ENCODE measurements around the gene TRAF3IP1. TPM values are rescaled to one million over a fixed set of nuclear protein-coding genes. Genes with fewer than 3 reads are reported as not detected.
"Not testable (repeated sequence)": the region's sequence is repeated elsewhere in the genome, so short reads cannot be mapped to it uniquely, and the experiment has no call there.

Gene TRAF3IP1
- total and polyA plus RNA-seq, 10 donors: 2.6 to 19.2 (median 8.8) TPM

DNA sequence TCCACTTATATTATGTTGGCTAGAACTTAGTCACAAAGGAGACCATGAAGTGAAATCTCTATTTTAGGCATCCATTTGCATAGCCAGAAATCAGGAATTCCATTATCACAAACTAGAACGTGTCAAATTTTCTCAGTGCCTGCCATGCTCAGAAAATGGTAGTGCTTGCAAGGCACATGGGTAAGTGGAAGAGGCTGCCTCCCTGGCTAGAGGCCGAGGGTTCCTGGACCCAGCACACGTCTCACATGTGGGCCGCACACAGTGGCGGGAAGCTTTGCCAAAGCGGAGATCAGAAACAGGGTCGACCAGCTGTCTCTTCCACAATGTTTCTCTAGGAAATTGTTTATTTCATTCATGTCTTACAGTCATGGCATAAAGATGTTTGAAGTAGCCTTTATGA, 42.3 kb downstream of the TRAF3IP1 start:
- H3K4me1 ChIP-seq: no peaks in the 10 kb centered on the region
- 92 to 98% (median 95%) methylated on average over 7 of the region's 7 CpGs for WGBS, 5 donors

DNA sequence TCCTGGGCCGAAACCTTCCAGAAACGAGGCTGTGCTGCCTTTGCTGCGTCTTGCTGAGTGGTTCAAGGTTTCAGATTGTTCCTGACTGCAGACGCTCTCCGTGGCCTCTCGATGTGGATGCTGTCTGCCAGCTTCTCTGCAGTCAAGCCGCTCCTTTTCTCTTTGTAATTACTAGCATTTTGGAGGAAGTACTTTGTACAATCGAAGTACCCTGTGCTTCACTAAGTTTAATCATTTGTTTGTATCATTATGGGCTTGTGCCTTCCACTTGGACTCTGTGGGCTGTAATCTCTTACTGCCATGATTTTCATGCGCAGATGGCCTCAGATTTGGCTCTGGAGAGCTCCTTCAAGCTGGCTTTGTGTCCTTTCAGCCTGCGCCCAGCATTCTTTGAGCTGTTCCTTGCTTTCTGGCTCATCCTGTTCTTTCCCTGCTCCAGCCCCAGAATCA, 49.3 kb downstream of the TRAF3IP1 start:
- TF ChIP-seq POLR2A (IDR thresholded peaks at IDR 0.05) (no peak), POLR2AphosphoS5 (IDR thresholded peaks at IDR 0.05) (no peak)
- TF ChIP-seq, protein P1, sequence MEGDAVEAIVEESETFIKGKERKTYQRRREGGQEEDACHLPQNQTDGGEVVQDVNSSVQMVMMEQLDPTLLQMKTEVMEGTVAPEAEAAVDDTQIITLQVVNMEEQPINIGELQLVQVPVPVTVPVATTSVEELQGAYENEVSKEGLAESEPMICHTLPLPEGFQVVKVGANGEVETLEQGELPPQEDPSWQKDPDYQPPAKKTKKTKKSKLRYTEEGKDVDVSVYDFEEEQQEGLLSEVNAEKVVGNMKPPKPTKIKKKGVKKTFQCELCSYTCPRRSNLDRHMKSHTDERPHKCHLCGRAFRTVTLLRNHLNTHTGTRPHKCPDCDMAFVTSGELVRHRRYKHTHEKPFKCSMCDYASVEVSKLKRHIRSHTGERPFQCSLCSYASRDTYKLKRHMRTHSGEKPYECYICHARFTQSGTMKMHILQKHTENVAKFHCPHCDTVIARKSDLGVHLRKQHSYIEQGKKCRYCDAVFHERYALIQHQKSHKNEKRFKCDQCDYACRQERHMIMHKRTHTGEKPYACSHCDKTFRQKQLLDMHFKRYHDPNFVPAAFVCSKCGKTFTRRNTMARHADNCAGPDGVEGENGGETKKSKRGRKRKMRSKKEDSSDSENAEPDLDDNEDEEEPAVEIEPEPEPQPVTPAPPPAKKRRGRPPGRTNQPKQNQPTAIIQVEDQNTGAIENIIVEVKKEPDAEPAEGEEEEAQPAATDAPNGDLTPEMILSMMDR (IDR thresholded peaks at IDR 0.05 in 8 of 11, conservative IDR thresholded peaks at IDR 0.05 in 3 of 11): no peak
- DNase-seq: no peak
- 49 to 65% (median 53%) methylated on average over 10 of the region's 10 CpGs for WGBS, 5 donors
- Histone ChIP-seq H3K27ac (no peak overlapping the region), H3K9me3 (peaks cover 0 to 5% (median 0%) of the 10 kb centered on the region in 8 donors), H3K4me3 (no peak overlapping the region), H3K27me3 (replicated peaks in 1 of 7) (no peaks in the 10 kb centered on the region), H3K36me3 (no peaks in the 10 kb centered on the region), H3K4me1 (peaks cover 0 to 23% (median 4%) of the 10 kb centered on the region in 6 donors)
- intact Hi-C loops (cut with DNase I; ENCODE audit: low total_unique reads): loop anchor here (5.0 kb wide), 2 partner anchors 93 to 418 kb away; no protein-coding TSS in a partner anchor

More for the DNA sequence above, 42.3 kb downstream of the TRAF3IP1 start:
- intact Hi-C loops (cut with DNase I; ENCODE audit: low total_unique reads): no loop called here
- TF ChIP-seq, protein P1 (IDR thresholded peaks at IDR 0.05 in 8 of 11, conservative IDR thresholded peaks at IDR 0.05 in 3 of 11): no peak
- TF ChIP-seq POLR2AphosphoS5 (IDR thresholded peaks at IDR 0.05): no peak
- no peak for TF ChIP-seq POLR2A (IDR thresholded peaks at IDR 0.05)
- Histone ChIP-seq H3K36me3 (peaks cover 0 to 48% (median 9%) of the 10 kb centered on the region in 6 donors), H3K9me3 (no peaks in the 10 kb centered on the region), H3K4me3 (no peak overlapping the region), H3K27me3 (replicated peaks in 1 of 7) (no peaks in the 10 kb centered on the region), H3K27ac (no peak overlapping the region)
- DNase-seq: no peak

GRCh38 chr2:238370094-238370822, 49.9 kb downstream of the TRAF3IP1 start:
- DNase-seq: no peak
- intact Hi-C loops (cut with DNase I; ENCODE audit: low total_unique reads): loop anchor here (5.0 kb wide), 2 partner anchors 92 to 417 kb away; no protein-coding TSS in a partner anchor
- no peak overlapping the region for H3K4me3 ChIP-seq
- WGBS, 5 donors: 80 to 88% (median 87%) methylated on average over 10 of the region's 10 CpGs
- no peaks in the 10 kb centered on the region for H3K27me3 ChIP-seq (replicated peaks in 1 of 7)
- peaks cover 0 to 23% (median 4%) of the 10 kb centered on the region in 6 donors for H3K4me1 ChIP-seq
- peaks cover 0 to 5% (median 0%) of the 10 kb centered on the region in 8 donors for H3K9me3 ChIP-seq
- TF ChIP-seq POLR2A (IDR thresholded peaks at IDR 0.05): no peak
- TF ChIP-seq, protein P1 (IDR thresholded peaks at IDR 0.05 in 8 of 11, conservative IDR thresholded peaks at IDR 0.05 in 3 of 11): no peak
- TF ChIP-seq POLR2AphosphoS5 (IDR thresholded peaks at IDR 0.05): no peak
- no peaks in the 10 kb centered on the region for H3K36me3 ChIP-seq
- no peak overlapping the region for H3K27ac ChIP-seq

- Histone ChIP-seq H3K36me3 (no peaks in the 10 kb centered on the region), H3K4me3 (no peak overlapping the region), H3K9me3 (peaks cover 0 to 5% (median 0%) of the 10 kb centered on the region in 8 donors), H3K27ac (no peak overlapping the region), H3K4me1 (peaks cover 0 to 23% (median 4%) of the 10 kb centered on the region in 6 donors), H3K27me3 (replicated peaks in 1 of 7) (no peaks in the 10 kb centered on the region)
- no peak for DNase-seq
- TF ChIP-seq POLR2AphosphoS5 (IDR thresholded peaks at IDR 0.05): no peak
- TF ChIP-seq, protein P1 (IDR thresholded peaks at IDR 0.05 in 8 of 11, conservative IDR thresholded peaks at IDR 0.05 in 3 of 11): peak; percentile 45 to 80 (median 60)
- intact Hi-C loops (cut with DNase I; ENCODE audit: low total_unique reads): loop anchor here (5.0 kb wide), 2 partner anchors 91 to 416 kb away; no protein-coding TSS in a partner anchor
- 32 to 41% (median 39%) methylated on average over 10 of the region's 10 CpGs for WGBS, 5 donors
Observed at GRCh38 chr2:238370823-238371372, 50.6 kb downstream of the TRAF3IP1 start.

DNA sequence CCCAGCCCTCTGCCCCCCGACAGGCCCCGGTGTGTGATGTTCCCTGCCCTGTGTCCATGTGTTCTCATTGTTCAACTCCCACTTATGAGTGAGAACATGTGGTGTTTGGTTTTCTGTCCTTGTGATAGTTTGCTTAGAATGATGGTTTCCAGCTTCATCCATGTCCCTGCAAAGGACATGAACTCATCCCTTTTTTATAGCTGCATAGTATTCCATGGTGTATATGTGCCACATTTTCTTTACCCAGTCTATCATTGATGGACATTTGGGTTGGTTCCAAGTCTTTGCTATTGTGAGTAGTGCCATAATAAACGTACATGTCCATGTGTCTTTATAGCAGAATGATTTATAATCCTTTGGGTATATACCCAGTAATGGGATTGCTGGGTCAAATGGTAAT, 52.0 kb downstream of the TRAF3IP1 start:
- H3K4me1 ChIP-seq: peaks cover 0 to 31% (median 10%) of the 10 kb centered on the region in 6 donors
- not testable (repeated sequence) for H3K9me3 ChIP-seq; H3K27me3 ChIP-seq (replicated peaks in 1 of 7); H3K27ac ChIP-seq; DNase-seq; H3K4me3 ChIP-seq; H3K36me3 ChIP-seq
- intact Hi-C loops (cut with DNase I; ENCODE audit: low total_unique reads): loop anchor here (5.0 kb wide), 2 partner anchors 90 to 415 kb away; no protein-coding TSS in a partner anchor
- 96 to 100% (median 97%) methylated on average over 3 of the region's 3 CpGs for WGBS, 5 donors

All from spleen (tissue), 11 donors.